ENCODE results near the gene TTC13.

Gene TTC13

GRCh38 chr1:230900984-230901383 lies 77.7 kb downstream of the TTC13 start:
- no peak for DNase-seq

- no peak for DNase-seq
Measured at GRCh38 chr1:230899841-230900251, 78.8 kb downstream of the TTC13 start.

GRCh38 chr1:230898748-230899147 lies 79.9 kb downstream of the TTC13 start:
- DNase-seq: no peak

GRCh38 chr1:230898144-230898543 lies 80.5 kb downstream of the TTC13 start:
- DNase-seq: no peak

GRCh38 chr1:230896779-230897178 lies 81.9 kb downstream of the TTC13 start:
- no peak for DNase-seq

- no peak for DNase-seq
Measured at GRCh38 chr1:230895452-230895851, 83.2 kb downstream of the TTC13 start.

- DNase-seq: no peak
Measured at GRCh38 chr1:230894664-230895063, 84.0 kb downstream of the TTC13 start.

GRCh38 chr1:230894032-230894431 lies 84.6 kb downstream of the TTC13 start:
- DNase-seq: no peak

- no peak for DNase-seq
Measured at GRCh38 chr1:230892018-230892491, 86.6 kb downstream of the TTC13 start.

GRCh38 chr1:230891413-230891812 lies 87.2 kb downstream of the TTC13 start:
- no peak for DNase-seq

GRCh38 chr1:230884646-230885045 lies 94.0 kb downstream of the TTC13 start:
- DNase-seq: no peak

- DNase-seq: no peak
Measured at GRCh38 chr1:230883967-230884366, 94.7 kb downstream of the TTC13 start.

GRCh38 chr1:230879778-230880177 lies 98.9 kb downstream of the TTC13 start:
- no peak for DNase-seq

- DNase-seq: no peak
Measured at GRCh38 chr1:230878591-230878990, 100.1 kb downstream of the TTC13 start.

- DNase-seq: no peak
Measured at GRCh38 chr1:230877924-230878590, 100.6 kb downstream of the TTC13 start.

GRCh38 chr1:230877146-230877923 lies 101.3 kb downstream of the TTC13 start:
- DNase-seq: no peak

- no peak for DNase-seq
Measured at GRCh38 chr1:230876660-230877059, 102.0 kb downstream of the TTC13 start.

- DNase-seq: no peak
Measured at GRCh38 chr1:230875370-230875769, 103.3 kb downstream of the TTC13 start.

GRCh38 chr1:230870916-230871315 lies 107.7 kb downstream of the TTC13 start:
- no peak for DNase-seq

GRCh38 chr1:230869500-230869899 lies 109.2 kb downstream of the TTC13 start:
- DNase-seq: peak; percentile 26

- peak; percentile 80 for DNase-seq
Measured at GRCh38 chr1:230868736-230869385, 109.8 kb downstream of the TTC13 start.

- peak; percentile 80 for DNase-seq
Measured at GRCh38 chr1:230867903-230868735, 110.5 kb downstream of the TTC13 start, which contains the start of gene C1orf198. Gene C1orf198 (minus strand): TSS chr1:230868521. CDS start chr1:230868512, 9 bp downstream.
